ENCODE measurements around the gene CRTC2.
"Not testable (repeated sequence)": the region's sequence is repeated elsewhere in the genome, so short reads cannot be mapped to it uniquely, and the experiment has no call there.

Gene CRTC2

DNA sequence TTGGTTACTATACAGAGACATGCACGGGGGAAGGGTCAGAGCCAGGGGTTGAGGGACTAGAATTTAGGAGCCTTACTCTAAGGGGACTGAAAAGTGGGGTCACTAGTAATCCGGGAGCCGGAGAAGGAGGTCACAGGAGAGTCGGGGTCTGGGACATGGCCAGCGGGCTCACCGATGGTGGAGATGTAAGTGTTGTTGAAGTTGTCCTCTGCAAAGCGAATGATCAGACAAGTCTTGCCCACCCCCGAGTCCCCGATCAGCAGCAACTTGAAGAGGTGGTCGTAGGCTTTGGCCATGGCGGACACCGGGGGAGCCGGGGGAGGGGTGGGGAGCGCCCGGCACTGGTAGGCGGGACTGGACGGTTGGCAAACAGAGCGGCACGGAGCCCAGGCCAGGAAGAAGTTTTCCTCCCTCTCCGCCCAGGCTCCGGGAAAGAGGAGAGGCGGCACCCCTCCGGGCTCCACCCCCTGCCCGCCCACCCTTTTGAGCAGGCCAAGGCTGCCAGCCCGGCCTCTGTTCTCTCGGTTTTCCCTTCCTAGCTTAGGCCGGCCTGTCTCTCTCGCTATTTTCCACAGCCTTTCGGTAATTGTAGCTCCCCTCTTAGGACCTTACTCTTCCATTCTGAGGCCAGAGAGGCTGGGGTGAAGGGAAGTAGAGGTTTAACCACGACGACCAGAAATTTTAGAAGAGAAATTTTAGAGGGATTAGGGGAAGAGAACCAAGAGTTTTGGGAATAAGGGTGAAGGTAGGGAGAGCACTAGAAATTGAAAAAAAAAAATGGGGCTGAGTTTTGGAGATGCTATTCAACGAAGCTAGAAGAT, 27.7 kb upstream of the CRTC2 start, which contains the start of gene RAB13:
Gene RAB13 (minus strand): TSS at position 399 of the 821 bp plus-strand sequence. CDS start 103 bp downstream, at position 296.
- Histone ChIP-seq H2BK15ac (replicated peaks; ENCODE audit: low read depth) (no peak within 1 kb of the TSS), H3K4me2 (ENCODE audit: low read length) (peak within 1 kb of the TSS; percentile 39), H3K79me1 (ENCODE audit: low read length) (peaks cover 7% of the 10 kb centered on the region), H3K18ac (ENCODE audit: low read length) (peak within 1 kb of the TSS; percentile 92), H3K79me2 (ENCODE audit: control insufficient read depth, insufficient read depth, low read length) (peaks cover 15% of the 10 kb centered on the region), H3K56ac (ENCODE audit: low read length) (peak within 1 kb of the TSS; percentile 92), H3K27me3 (ENCODE audit: insufficient read depth, low read length, poor library complexity) (no peaks in the 10 kb centered on the region), H2BK5ac (ENCODE audit: low read length) (no peak within 1 kb of the TSS), H3K4me1 (ENCODE audit: control insufficient read depth, low read depth, low read length) (peaks cover 3% of the 10 kb centered on the region), H3K9ac (ENCODE audit: low read length) (peak within 1 kb of the TSS; percentile 70), H3K4me3 (ENCODE audit: low read length) (peak within 1 kb of the TSS; percentile 70), H4K8ac (ENCODE audit: low read depth, low read length) (no peak within 1 kb of the TSS), H3K36me3 (ENCODE audit: control insufficient read depth, insufficient read depth, low read length) (peaks cover 2% of the 10 kb centered on the region), H2AK5ac (ENCODE audit: low read length) (no peak within 1 kb of the TSS), H4K5ac (ENCODE audit: low read length) (no peak within 1 kb of the TSS), H3K27ac (ENCODE audit: low read depth, low read length) (peak within 1 kb of the TSS; percentile 16), H2BK120ac (ENCODE audit: low read depth, low read length) (no peak within 1 kb of the TSS), H3K4ac (ENCODE audit: low read depth, low read length) (peak within 1 kb of the TSS; percentile 27), H3K23ac (ENCODE audit: low read length) (no peak within 1 kb of the TSS)
- DNase-seq = peak; percentile 89
- WGBS (ENCODE audit: extremely low coverage, insufficient coverage, low lambda C conversion rate) = no CpG with 5 or more reads among the region's 32 CpGs

DNA sequence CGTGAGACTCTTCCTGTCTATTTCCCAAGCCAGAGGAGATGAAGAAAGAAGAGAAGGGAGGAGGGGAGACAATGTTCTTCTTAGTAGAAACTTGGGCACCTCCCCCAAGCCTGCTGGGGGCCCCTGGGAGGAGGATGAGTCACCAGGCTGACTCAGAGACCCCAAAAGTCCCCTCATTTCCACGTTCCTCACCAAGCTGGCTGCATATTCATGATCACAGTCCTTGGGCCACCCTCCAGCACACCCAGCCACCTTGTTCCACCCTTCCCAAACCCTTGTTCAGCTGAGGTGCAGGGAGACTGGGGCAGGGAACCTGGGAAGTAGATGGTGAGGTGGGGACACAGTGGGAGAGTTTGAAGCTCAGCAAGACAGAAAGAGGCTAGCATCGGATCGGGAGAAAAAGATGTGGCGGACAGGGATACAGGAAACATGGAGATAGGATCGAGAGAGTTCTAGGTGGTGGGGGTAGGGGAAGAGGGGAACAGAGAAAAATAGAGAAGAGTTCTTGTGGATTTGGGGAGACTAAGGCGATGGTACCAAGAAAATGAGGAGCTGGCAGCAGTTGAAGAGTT, 27.0 kb upstream of the CRTC2 start:
- no peak overlapping the region for H4K5ac ChIP-seq (ENCODE audit: low read length)
- peak overlapping the region; percentile 70 for H3K4me3 ChIP-seq (ENCODE audit: low read length)
- peaks cover 7% of the 10 kb centered on the region for H3K79me1 ChIP-seq (ENCODE audit: low read length)
- peaks cover 3% of the 10 kb centered on the region for H3K4me1 ChIP-seq (ENCODE audit: control insufficient read depth, low read depth, low read length)
- no peak overlapping the region for H2BK5ac ChIP-seq (ENCODE audit: low read length)
- no peak overlapping the region for H2AK5ac ChIP-seq (ENCODE audit: low read length)
- H3K27me3 ChIP-seq (ENCODE audit: insufficient read depth, low read length, poor library complexity) = no peaks in the 10 kb centered on the region
- H3K4me2 ChIP-seq (ENCODE audit: low read length) = peak overlapping the region; percentile 24
- no peak overlapping the region for H2BK15ac ChIP-seq (replicated peaks; ENCODE audit: low read depth)
- H3K36me3 ChIP-seq (ENCODE audit: control insufficient read depth, insufficient read depth, low read length) = peaks cover 2% of the 10 kb centered on the region
- H3K56ac ChIP-seq (ENCODE audit: low read length) = peak overlapping the region; percentile 92
- peaks cover 9% of the 10 kb centered on the region for H3K79me2 ChIP-seq (ENCODE audit: control insufficient read depth, insufficient read depth, low read length)
- H3K4ac ChIP-seq (ENCODE audit: low read depth, low read length) = peak overlapping the region; percentile 27
- peak overlapping the region; percentile 66 for H3K9ac ChIP-seq (ENCODE audit: low read length)
- WGBS (ENCODE audit: extremely low coverage, insufficient coverage, low lambda C conversion rate) = no CpG with 5 or more reads among the region's 7 CpGs
- H2BK120ac ChIP-seq (ENCODE audit: low read depth, low read length) = no peak overlapping the region
- H4K8ac ChIP-seq (ENCODE audit: low read depth, low read length) = no peak overlapping the region
- peak; percentile 48 for DNase-seq
- peak overlapping the region; percentile 6 for H3K27ac ChIP-seq (ENCODE audit: low read depth, low read length)
- peak overlapping the region; percentile 72 for H3K18ac ChIP-seq (ENCODE audit: low read length)
- H3K23ac ChIP-seq (ENCODE audit: low read length) = no peak overlapping the region

DNA sequence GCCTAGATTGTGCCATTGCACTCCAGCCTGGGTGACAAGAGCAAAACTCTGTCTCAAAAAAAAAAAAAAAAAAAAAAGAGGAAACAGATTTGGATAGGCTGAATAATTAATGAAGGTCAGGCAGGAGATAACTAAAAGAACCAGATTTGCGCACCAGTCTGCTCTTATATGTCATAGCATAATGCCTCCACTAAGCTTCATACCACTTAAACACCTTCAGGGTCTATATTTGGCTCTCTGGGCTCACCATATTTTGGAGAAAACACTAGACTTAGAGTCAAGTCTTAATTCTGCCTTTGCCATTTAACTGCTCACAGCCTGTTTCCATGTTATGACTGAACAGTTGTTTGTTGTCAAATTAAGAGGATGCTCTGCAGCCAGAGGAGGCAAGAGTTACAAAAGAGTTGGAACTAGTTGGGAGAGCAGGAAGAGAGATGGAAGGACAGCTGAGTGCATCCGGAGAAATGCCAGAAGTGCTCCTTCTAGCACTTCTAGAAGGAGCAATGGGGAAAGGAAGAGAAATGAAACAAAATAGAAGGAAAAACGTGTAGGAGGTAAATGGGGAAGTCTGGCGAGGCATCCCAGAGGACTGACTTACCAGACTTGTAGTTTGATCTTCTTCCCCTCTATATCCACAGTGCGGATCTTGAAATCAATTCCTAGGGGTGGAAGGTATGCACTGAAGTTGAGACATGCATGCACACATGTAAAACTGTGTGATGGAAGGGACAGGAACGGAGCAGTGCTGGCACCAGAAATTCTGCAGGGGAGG, 25.9 kb upstream of the CRTC2 start:
- Histone ChIP-seq H3K27me3 (ENCODE audit: insufficient read depth, low read length, poor library complexity) (no peaks in the 10 kb centered on the region), H3K18ac (ENCODE audit: low read length) (no peak overlapping the region), H3K4ac (ENCODE audit: low read depth, low read length) (no peak overlapping the region), H3K79me1 (ENCODE audit: low read length) (peaks cover 7% of the 10 kb centered on the region), H2AK5ac (ENCODE audit: low read length) (no peak overlapping the region), H3K4me2 (ENCODE audit: low read length) (peak overlapping the region; percentile 19), H4K5ac (ENCODE audit: low read length) (no peak overlapping the region), H3K27ac (ENCODE audit: low read depth, low read length) (no peak overlapping the region), H4K8ac (ENCODE audit: low read depth, low read length) (no peak overlapping the region), H3K23ac (ENCODE audit: low read length) (peak overlapping the region; percentile 59), H3K56ac (ENCODE audit: low read length) (peak overlapping the region; percentile 73), H3K4me3 (ENCODE audit: low read length) (no peak overlapping the region), H3K79me2 (ENCODE audit: control insufficient read depth, insufficient read depth, low read length) (peaks cover 9% of the 10 kb centered on the region), H3K9ac (ENCODE audit: low read length) (peak overlapping the region; percentile 66), H2BK120ac (ENCODE audit: low read depth, low read length) (no peak overlapping the region), H2BK15ac (replicated peaks; ENCODE audit: low read depth) (no peak overlapping the region), H3K36me3 (ENCODE audit: control insufficient read depth, insufficient read depth, low read length) (peaks cover 2% of the 10 kb centered on the region), H2BK5ac (ENCODE audit: low read length) (no peak overlapping the region), H3K4me1 (ENCODE audit: control insufficient read depth, low read depth, low read length) (peaks cover 3% of the 10 kb centered on the region)
- no CpG with 5 or more reads among the region's 6 CpGs for WGBS (ENCODE audit: extremely low coverage, insufficient coverage, low lambda C conversion rate)
- no peak for DNase-seq

DNA sequence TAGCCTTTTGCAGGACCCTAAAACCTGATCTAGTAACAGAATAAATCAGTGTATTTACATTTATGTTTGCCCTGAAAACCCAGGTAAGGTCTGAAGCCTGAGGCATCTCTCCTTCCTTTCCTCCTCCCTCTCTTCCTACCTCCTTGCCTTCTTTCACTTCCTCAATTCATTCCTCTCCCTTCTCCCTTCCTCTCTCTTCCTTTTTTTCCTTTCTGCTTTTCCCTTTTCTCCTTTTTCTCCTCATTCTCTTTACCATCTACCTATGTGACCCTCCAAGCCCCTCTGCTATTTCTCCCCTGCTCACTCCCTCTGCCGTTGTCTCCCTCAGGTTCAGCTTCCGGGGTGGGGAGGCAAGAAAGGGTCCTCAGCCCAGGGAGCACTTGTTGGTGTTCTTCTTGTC, 23.3 kb upstream of the CRTC2 start:
- not testable (repeated sequence) for H3K36me3 ChIP-seq (ENCODE audit: control insufficient read depth, insufficient read depth, low read length); DNase-seq; H3K79me1 ChIP-seq (ENCODE audit: low read length); H2BK5ac ChIP-seq (ENCODE audit: low read length); H3K23ac ChIP-seq (ENCODE audit: low read length); H3K27me3 ChIP-seq (ENCODE audit: insufficient read depth, low read length, poor library complexity); H3K56ac ChIP-seq (ENCODE audit: low read length); H4K8ac ChIP-seq (ENCODE audit: low read depth, low read length); H3K18ac ChIP-seq (ENCODE audit: low read length); H3K27ac ChIP-seq (ENCODE audit: low read depth, low read length); H2BK120ac ChIP-seq (ENCODE audit: low read depth, low read length); H3K4me3 ChIP-seq (ENCODE audit: low read length); H3K4ac ChIP-seq (ENCODE audit: low read depth, low read length); H4K5ac ChIP-seq (ENCODE audit: low read length); H2BK15ac ChIP-seq (replicated peaks; ENCODE audit: low read depth); H3K4me2 ChIP-seq (ENCODE audit: low read length); H2AK5ac ChIP-seq (ENCODE audit: low read length); H3K4me1 ChIP-seq (ENCODE audit: control insufficient read depth, low read depth, low read length); H3K9ac ChIP-seq (ENCODE audit: low read length)
- no CpG with 5 or more reads among the region's 2 CpGs for WGBS (ENCODE audit: extremely low coverage, insufficient coverage, low lambda C conversion rate)
- H3K79me2 ChIP-seq (ENCODE audit: control insufficient read depth, insufficient read depth, low read length) = peaks cover 12% of the 10 kb centered on the region

DNA sequence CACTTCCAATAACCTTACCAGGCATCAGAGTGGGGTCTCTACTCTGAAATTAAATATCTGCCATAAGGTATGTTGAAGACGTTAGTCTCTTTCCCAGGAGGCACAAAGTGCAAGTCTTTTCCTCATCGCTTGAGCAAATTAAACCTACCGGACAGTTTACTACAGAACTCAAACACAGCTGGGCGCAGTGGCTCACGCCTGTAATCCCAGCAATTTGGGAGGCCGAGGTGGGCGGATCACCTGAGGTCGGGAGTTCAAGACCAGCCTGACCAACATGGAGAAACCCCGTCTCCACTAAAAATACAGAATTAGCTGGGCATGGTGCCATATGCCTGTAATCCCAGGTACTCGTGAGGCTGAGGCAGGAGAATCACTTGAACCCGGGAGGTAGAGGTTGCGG, 20.7 kb upstream of the CRTC2 start:
- not testable (repeated sequence) for H4K5ac ChIP-seq (ENCODE audit: low read length); H3K23ac ChIP-seq (ENCODE audit: low read length); H2BK5ac ChIP-seq (ENCODE audit: low read length); H3K79me1 ChIP-seq (ENCODE audit: low read length); H3K18ac ChIP-seq (ENCODE audit: low read length); H3K56ac ChIP-seq (ENCODE audit: low read length); H3K4me2 ChIP-seq (ENCODE audit: low read length); H2BK15ac ChIP-seq (replicated peaks; ENCODE audit: low read depth); H2AK5ac ChIP-seq (ENCODE audit: low read length); H3K36me3 ChIP-seq (ENCODE audit: control insufficient read depth, insufficient read depth, low read length); H4K8ac ChIP-seq (ENCODE audit: low read depth, low read length); H3K4me3 ChIP-seq (ENCODE audit: low read length); H3K9ac ChIP-seq (ENCODE audit: low read length); H3K27me3 ChIP-seq (ENCODE audit: insufficient read depth, low read length, poor library complexity); H3K27ac ChIP-seq (ENCODE audit: low read depth, low read length); DNase-seq; H3K4me1 ChIP-seq (ENCODE audit: control insufficient read depth, low read depth, low read length); H3K4ac ChIP-seq (ENCODE audit: low read depth, low read length); H2BK120ac ChIP-seq (ENCODE audit: low read depth, low read length)
- peaks cover 11% of the 10 kb centered on the region for H3K79me2 ChIP-seq (ENCODE audit: control insufficient read depth, insufficient read depth, low read length)
- no CpG with 5 or more reads among the region's 12 CpGs for WGBS (ENCODE audit: extremely low coverage, insufficient coverage, low lambda C conversion rate)
